Activated naive CD8-positive, alpha-beta T cell treated with anti-CD3 and anti-CD28 coated beads, Interleukin-2, amount 10 ng/mL, durations not matched to agents 7 days and 5 days (primary cell): Measurements from ENCODE around the gene PPP2R2D. TPM values are rescaled to one million over a fixed set of nuclear protein-coding genes. Genes with fewer than 3 reads are reported as not detected.

Experiments
- ATAC-seq: fragments of 150-1000 bp; cut with Tn5 transposase; one replicate; pipeline ENCODE4 v1.10.0; 2021; ENCODE audit warnings: low read depth, moderate library complexity
- POLR2A ChIA-PET: fragments of 350-600 bp; sonication (Branson Sonifier 250); formaldehyde crosslinking; loops from one replicate; lab custom pipeline; 2021; ENCODE audit warnings: antibody characterized with exemption; lab: Charles Lee
- DNase-seq: peaks from one replicate; pipeline ENCODE4 v3.0.0; 2021
- H3K27ac Mint-ChIP-seq: one replicate; pipeline ENCODE4 v1.8.0; 2022; ENCODE audit warnings: mild to moderate bottlenecking, mixed read lengths
- H3K27me3 Mint-ChIP-seq: one replicate; pipeline ENCODE4 v1.8.0; 2022; ENCODE audit warnings: mild to moderate bottlenecking, moderate library complexity, mixed read lengths
- H3K36me3 Mint-ChIP-seq: one replicate; pipeline ENCODE4 v1.8.0; 2021; ENCODE audit warnings: mild to moderate bottlenecking, mixed read lengths
- H3K4me1 Mint-ChIP-seq: one replicate; pipeline ENCODE4 v1.8.0; 2021; ENCODE audit warnings: mixed read lengths
- H3K4me3 Mint-ChIP-seq: one replicate; pipeline ENCODE4 v1.8.0; 2022; ENCODE audit warnings: mild to moderate bottlenecking, moderate library complexity, mixed read lengths
- H3K9me3 Mint-ChIP-seq: one replicate; pipeline ENCODE4 v1.8.0; 2021; ENCODE audit warnings: mixed read lengths
- total RNA-seq, 2 experiments: library from RNA; stranded (reverse); gene quantifications; one replicate each; pipeline ENCODE4 v1.2.3, GENCODE V29; 2021

The PPP2R2D gene
- total RNA-seq, result 10 to 100 TPM; 39.9 to 45.6 TPM

DNA sequence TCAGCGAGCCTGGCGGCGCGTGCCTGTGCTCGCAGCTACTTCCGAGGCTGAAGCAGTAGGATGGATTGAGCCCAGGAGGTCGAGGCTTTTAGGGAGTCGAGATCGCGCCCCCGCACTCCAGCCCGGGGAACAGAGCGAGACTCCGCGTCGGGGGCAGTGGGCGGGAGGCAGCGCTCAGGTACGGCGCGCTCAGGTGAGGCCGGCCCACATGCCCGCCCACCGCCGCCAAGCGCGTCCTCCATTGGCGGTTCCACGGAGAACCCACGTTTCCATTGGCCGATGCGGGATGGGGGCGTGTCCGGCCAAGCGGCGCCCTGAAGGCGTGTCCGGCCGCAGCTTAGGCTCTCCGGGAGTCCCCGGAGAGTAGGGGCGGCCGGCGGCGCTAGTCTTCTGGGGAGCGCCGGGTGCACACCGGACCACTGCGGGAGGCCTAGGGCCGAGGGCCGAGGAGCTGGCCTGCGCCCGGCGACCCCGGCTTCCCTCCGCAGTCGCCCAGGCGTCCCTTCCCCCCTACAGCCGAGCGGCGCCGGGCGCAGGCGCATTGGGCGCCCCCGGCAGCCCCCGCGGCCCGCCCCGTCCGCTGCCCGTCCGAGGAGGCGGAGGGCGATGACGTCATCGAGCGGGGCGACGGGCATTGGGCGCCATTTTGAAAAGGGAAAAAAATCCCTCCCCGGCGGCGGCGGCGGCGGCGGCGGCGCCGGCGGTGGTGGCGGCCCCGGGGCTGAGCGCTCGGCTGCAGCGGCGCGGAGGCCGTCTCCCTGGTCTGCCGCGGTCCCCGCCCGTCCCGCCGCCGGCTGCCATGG lies at the start of gene PPP2R2D:
PPP2R2D (plus strand) TSS at position 659 of the 803 bp plus-strand sequence; CDS start at position 800, 141 bp downstream.
- Mint-ChIP-seq H3K9me3 (no peaks in the 10 kb centered on the region), H3K4me1 (peaks cover 63% of the 10 kb centered on the region), H3K27ac (peak within 1 kb of the TSS; percentile 88), H3K27me3 (peaks cover 13% of the 10 kb centered on the region), H3K4me3 (peak within 1 kb of the TSS; percentile 89), H3K36me3 (peaks cover 6% of the 10 kb centered on the region)
- ATAC-seq (peak; percentile 81), DNase-seq (peak; percentile 98)
- POLR2A ChIA-PET, result interaction anchor here (0.6 to 2.6 kb wide), 9 partner anchors 9 to 430 kb away, joined by 3 to 11 read pairs (median 7); partner anchors contain the start of gene BNIP3

DNA sequence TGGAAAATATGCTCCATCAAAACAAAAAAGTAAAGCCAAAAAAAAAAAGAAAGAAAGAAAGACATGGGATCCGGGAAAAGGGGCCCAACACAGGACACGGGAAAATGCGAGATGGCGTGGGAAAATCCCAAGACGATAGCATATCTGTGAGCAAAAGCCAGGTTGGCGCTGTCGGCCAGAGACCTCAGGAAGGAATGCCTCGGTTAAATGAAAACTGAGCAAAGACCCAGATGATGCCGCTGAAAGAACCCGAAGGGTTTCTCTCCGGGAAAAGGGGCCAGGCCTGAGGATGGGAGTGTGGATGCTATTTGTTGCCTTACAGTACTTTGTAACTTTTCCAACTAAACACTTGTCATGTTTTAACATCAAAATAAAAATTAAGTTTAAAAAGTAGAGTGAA lies 49.5 kb upstream of the PPP2R2D start:
- H3K27ac Mint-ChIP-seq, result no peak overlapping the region
- H3K9me3 Mint-ChIP-seq, result no peaks in the 10 kb centered on the region
- H3K4me1 Mint-ChIP-seq, result no peaks in the 10 kb centered on the region
- no peaks in the 10 kb centered on the region for H3K27me3 Mint-ChIP-seq
- H3K36me3 Mint-ChIP-seq, result no peaks in the 10 kb centered on the region
- no peak overlapping the region for H3K4me3 Mint-ChIP-seq
- ATAC-seq (no peak), DNase-seq (no peak)
- POLR2A ChIA-PET, result no interaction called here

DNA sequence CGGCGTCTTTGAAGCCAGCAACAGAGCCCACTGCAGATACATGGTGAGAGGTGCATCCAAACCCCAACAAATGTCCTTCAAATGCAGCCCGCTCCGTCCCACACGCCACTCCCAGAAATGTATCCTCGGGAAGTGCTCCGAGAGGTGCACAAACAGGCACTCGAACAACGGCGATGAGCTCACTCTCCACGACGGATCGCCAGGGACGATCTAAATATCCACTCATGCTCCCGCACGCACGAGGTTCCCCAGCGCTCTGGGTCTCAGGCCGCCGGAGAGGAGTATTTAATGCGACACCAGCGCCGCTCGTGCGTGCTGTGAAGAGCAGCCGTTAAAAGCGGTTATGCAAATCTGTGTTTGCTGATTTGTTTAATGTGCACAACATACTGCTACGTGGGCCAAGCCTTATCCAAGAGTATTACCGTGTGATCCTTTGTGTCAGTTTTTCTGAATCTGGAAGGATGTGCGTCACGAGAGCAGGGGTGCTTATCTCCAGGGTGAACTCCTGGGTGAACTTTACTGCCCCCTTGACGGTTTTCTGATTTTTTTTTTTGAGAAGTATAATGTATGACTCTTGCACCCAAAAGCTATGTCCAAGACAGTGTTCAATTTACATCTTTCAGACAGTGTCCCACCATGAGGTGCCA lies 48.5 kb upstream of the PPP2R2D start:
- no peaks in the 10 kb centered on the region for H3K36me3 Mint-ChIP-seq
- H3K4me1 Mint-ChIP-seq, result no peaks in the 10 kb centered on the region
- ATAC-seq, result no peak
- no peaks in the 10 kb centered on the region for H3K9me3 Mint-ChIP-seq
- POLR2A ChIA-PET, result no interaction called here
- H3K27ac Mint-ChIP-seq, result no peak overlapping the region
- no peaks in the 10 kb centered on the region for H3K27me3 Mint-ChIP-seq
- no peak overlapping the region for H3K4me3 Mint-ChIP-seq
- no peak for DNase-seq

DNA sequence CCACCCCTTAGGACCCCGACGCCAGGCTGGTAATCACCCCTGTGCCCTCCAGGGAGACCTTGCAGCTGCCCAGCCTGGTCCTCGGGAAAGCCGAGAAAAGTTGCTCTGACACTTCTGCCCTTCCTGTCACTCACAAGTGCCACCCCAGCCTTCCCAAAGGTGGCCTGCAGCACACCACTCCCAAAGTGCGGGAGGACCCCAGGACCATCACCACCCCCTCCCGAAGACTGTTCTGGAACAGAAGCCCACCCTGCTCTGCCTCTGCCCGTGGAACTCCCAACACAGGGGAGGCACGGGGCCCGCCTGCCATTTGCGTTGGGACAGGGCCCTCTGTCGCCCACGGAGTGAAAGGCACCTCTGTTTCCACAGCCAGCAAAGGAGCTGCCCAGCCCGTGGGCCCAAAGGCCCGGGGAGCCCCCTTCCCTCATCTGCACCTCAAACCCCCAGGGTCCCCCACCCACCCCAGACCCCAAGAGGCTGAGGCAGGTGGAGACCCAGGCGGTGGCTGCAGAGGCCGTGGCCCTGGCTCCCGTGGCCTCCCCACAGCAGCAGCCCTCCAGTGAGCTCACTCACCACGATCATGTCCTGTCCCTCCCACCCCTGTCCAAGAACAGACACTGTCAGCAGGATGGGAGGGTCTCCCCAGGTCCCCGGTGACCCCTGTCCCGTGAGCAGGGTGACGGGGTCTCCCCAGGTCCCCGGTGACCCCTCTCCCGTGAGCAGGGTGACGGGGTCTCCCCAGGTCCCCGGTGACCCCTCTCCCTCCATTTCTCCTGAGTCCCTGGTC lies 47.8 kb upstream of the PPP2R2D start:
- Mint-ChIP-seq H3K4me3 (no peak overlapping the region), H3K36me3 (no peaks in the 10 kb centered on the region), H3K27ac (no peak overlapping the region), H3K27me3 (no peaks in the 10 kb centered on the region), H3K4me1 (no peaks in the 10 kb centered on the region), H3K9me3 (no peaks in the 10 kb centered on the region)
- DNase-seq (no peak), ATAC-seq (no peak)
- POLR2A ChIA-PET, result no interaction called here

DNA sequence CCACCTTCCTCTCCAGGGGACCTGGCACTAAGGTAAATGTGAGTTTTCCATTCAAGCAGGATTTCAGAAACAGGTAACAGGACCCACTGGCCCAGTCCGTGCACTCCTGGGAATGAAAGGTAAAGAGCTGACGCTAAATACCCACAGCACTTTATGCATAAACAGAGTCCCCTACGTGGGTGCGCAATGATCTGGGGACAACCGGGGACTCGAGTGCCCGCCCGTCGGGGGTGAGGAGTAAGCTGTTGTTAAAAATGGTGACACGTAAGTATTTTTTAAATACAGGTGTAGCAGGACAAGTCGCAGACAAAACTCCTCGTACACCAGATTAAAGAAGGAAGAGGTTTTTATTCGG lies 47.2 kb upstream of the PPP2R2D start:
- POLR2A ChIA-PET, result no interaction called here
- DNase-seq (no peak), ATAC-seq (no peak)
- Mint-ChIP-seq H3K27ac (no peak overlapping the region), H3K4me1 (no peaks in the 10 kb centered on the region), H3K27me3 (no peaks in the 10 kb centered on the region), H3K36me3 (no peaks in the 10 kb centered on the region), H3K4me3 (no peak overlapping the region), H3K9me3 (no peaks in the 10 kb centered on the region)

DNA sequence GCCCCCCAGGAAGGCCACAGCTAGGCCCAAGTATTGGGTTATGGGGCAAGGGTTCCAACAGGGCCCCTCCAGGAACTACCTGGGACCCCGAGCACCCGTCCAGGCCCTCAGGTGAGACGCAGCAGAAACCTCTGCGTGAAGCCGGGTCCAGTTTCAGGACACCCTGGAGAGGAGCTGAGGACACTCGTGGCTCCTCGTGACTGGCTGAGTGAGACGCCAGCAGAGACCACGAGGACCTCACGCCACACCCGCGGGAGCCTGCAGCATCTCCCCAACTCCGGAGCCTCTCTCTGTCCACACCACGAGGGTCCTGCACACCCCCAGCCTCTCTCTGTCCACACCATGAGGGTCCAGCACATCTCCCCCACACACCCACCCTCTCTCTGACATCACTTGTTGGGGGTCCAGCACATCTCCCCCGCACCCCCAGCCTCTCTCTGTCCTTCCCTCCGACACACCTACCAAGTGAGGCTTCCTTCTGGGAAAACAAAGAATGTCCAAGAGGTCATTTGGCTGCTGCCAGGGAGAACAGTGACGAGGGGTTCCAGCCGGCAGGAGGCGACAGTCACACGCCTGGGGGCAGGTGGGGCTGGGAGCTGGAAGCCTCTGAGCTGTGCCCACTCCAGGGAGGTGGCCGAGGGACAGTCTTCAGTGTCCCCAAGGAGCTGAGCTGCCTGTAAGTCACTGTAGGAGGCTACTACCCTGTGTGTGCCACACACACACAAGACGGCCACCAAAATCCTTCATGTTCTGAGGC lies 46.1 kb upstream of the PPP2R2D start:
- H3K4me3 Mint-ChIP-seq, result no peak overlapping the region
- DNase-seq (no peak), ATAC-seq (no peak)
- no peaks in the 10 kb centered on the region for H3K4me1 Mint-ChIP-seq
- POLR2A ChIA-PET, result no interaction called here
- no peaks in the 10 kb centered on the region for H3K27me3 Mint-ChIP-seq
- no peaks in the 10 kb centered on the region for H3K9me3 Mint-ChIP-seq
- no peaks in the 10 kb centered on the region for H3K36me3 Mint-ChIP-seq
- H3K27ac Mint-ChIP-seq, result no peak overlapping the region

DNA sequence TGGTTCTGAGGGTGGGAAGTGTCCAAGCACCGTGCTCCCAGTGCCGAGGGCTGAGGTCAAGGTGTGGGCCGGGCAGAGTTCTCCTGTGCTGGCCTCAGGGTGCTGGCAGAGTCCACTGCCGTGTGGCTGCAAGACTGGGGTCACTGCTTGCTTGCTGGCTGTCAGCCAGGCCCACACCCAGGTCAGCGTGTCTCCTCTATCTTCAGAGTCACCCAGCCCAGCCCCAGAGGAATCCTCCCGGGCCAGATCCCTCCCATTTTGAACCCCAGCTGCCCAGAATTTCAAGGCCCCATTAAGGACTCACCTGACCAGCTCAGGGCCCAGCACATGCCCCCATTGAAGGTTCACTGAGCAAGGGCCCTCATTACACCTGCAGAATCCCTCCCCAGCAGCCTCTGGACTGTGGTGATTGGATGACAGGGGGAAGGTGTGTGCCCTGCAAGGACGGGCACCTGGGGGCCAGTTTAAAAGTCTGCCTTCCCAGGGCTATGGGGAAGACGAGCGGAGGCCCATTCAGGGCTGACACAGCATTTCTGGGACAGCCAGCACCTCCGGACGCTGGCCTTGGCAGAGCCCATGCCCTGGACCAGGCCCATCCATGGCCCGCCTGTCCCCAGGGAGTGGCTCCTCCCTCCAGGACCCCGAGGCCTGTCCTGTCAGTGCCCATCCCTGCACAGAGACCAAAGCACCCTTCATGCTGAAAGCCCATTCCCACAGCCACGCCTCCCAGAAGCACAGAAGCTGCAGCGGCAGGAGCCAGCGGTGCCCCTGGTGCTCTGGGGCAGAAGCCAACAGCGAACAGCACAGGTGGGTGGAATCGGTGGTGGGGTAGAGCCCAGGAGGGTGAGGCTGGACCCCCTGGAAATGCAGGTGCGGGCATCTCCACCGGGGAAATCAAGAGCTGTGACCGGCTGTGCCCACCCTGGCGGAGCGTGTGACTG lies 45.1 kb upstream of the PPP2R2D start:
- Mint-ChIP-seq H3K9me3 (no peaks in the 10 kb centered on the region), H3K4me3 (no peak overlapping the region), H3K27ac (no peak overlapping the region), H3K4me1 (no peaks in the 10 kb centered on the region), H3K27me3 (peaks cover under 1% of the 10 kb centered on the region), H3K36me3 (no peaks in the 10 kb centered on the region)
- no peak for DNase-seq
- ATAC-seq, result no peak
- POLR2A ChIA-PET, result no interaction called here

DNA sequence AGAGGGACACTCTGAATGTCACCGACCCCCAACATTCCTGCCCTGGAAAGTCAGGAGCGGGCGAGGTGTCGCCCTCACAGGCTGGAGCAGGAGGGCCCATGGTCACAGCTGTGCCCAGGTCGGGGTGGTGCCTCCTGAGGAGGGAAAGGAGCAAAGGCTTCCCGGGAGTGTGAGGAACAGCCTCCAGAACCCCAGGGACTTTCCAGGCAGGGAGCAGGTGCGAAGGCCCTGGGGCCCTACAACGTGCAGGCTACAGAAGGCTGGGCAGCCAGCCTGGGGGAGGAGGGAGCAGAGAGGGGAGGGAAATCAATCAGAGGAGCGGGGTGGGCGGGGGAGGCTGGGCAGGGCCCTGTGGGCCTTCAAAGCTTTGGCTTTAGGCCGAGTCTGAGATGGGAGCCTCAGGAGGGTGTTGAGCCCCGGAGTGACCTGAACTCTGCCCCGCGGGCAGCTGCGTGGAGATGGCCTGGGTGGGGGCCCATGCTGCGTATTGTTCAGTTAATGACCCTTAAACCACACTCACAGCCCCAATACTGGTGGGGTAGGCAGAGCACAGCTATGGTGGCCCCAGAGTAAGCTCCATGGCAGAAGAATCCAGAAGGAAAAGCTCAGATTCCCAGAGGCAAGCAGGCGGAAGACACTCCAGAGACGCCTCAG lies 44.2 kb upstream of the PPP2R2D start:
- no peaks in the 10 kb centered on the region for H3K4me1 Mint-ChIP-seq

DNA sequence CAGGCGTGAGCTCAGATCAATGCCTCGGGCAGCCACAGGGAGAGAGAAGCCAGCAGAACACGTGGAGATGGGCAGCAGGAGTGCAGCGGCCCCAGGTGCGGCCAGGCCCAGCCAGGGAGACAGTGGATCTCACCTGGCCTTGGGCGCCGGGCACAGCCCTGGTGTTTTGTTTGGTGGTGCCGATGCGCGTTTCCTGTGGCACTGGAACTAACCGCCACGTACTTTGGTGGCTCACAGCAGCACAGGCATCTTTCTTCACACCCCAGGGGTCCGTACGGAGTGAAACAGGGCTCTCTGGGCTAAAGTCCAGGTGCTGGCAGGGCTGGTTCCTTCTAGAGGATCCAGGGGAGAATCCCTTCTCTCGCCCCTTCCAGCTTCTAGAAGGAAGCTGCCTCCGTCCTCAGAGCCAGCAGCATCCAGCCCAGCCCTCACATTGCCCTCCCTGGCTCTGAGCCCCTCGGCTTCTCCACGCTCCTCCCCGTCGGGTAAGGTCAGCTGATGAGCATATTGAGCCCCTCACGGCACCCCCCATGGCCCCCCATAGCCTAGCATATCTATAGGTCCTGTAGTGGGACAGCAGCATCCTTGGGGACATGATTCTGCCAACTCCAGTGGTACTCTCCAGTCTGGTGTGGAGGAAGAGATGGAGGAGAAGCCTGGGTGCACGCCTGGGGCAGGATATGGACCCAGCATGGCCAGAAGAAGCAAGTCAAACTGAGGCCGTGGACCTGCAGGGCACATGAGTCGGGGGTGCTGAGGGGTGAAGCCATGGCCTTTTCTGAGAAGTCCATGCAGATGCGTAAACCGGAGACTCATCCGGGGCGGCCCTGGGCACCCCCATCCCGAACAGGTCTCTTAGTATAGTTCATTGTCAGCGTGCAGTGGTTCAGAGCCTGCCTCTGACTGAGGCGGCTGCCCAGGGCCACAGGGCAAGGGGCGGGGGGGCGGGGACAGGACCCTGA lies 43.4 kb upstream of the PPP2R2D start:
- H3K4me1 Mint-ChIP-seq, result no peaks in the 10 kb centered on the region
- no peaks in the 10 kb centered on the region for H3K36me3 Mint-ChIP-seq
- no peak overlapping the region for H3K27ac Mint-ChIP-seq
- no peaks in the 10 kb centered on the region for H3K9me3 Mint-ChIP-seq
- POLR2A ChIA-PET, result no interaction called here
- no peak overlapping the region for H3K4me3 Mint-ChIP-seq
- peaks cover 5% of the 10 kb centered on the region for H3K27me3 Mint-ChIP-seq
- DNase-seq, result no peak
- ATAC-seq, result no peak

More for the DNA sequence above, 44.2 kb upstream of the PPP2R2D start:
- DNase-seq, result no peak
- ATAC-seq, result no peak
- POLR2A ChIA-PET, result no interaction called here
- H3K4me3 Mint-ChIP-seq, result no peak overlapping the region
- no peaks in the 10 kb centered on the region for H3K36me3 Mint-ChIP-seq
- H3K9me3 Mint-ChIP-seq, result no peaks in the 10 kb centered on the region
- peaks cover 5% of the 10 kb centered on the region for H3K27me3 Mint-ChIP-seq
- H3K27ac Mint-ChIP-seq, result no peak overlapping the region

DNA sequence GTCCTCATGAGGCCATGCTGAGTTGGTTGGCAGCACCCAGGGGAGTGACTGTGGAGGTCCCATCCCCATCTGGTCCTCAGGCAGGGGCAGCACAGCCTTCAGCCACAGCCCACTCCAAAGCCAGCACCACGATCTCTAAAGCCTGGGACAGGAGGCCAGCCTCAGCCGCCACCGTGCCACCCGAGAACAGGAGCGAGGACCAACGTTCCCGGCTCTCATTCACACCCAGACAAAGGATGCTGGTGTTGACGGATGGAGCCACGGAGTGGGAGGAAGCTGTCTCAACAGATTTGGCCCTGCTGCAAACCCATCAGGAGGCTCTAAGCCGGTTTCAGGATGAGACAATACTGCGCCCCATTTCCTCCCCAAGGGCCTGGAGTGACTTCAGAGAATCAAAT lies 42.7 kb upstream of the PPP2R2D start:
- POLR2A ChIA-PET, result no interaction called here
- Mint-ChIP-seq H3K36me3 (no peaks in the 10 kb centered on the region), H3K27ac (no peak overlapping the region), H3K4me3 (no peak overlapping the region), H3K27me3 (peaks cover 5% of the 10 kb centered on the region), H3K9me3 (no peaks in the 10 kb centered on the region), H3K4me1 (no peaks in the 10 kb centered on the region)
- DNase-seq, result no peak
- ATAC-seq, result no peak
